DMS79 treated with DMSO at 0.1 percent for 48 hours (cell line): Measurements from ENCODE around the gene COL8A1.

Experiments
- DNase-seq: peaks from one replicate; lab custom pipeline; 2025; lab: John Stamatoyannopoulos, UW

Gene COL8A1

GRCh38 chr3:99639579-99639978, 1.2 kb downstream of the COL8A1 start:
- DNase-seq = peak; percentile 27

GRCh38 chr3:99640214-99640851, 1.9 kb downstream of the COL8A1 start:
- DNase-seq = no peak

- DNase-seq = no peak
These were observed 3.1 kb downstream of the COL8A1 start for GRCh38 chr3:99641480-99641879.

- no peak for DNase-seq
These were observed 3.6 kb downstream of the COL8A1 start for GRCh38 chr3:99641982-99642381.

- DNase-seq = no peak
These were observed 5.6 kb downstream of the COL8A1 start for GRCh38 chr3:99644017-99644416.

GRCh38 chr3:99644746-99645145, 6.4 kb downstream of the COL8A1 start:
- DNase-seq = no peak

GRCh38 chr3:99645277-99646106, 7.1 kb downstream of the COL8A1 start:
- DNase-seq = no peak

GRCh38 chr3:99646107-99646435, 7.7 kb downstream of the COL8A1 start:
- no peak for DNase-seq

- DNase-seq = no peak
These were observed 8.7 kb downstream of the COL8A1 start for GRCh38 chr3:99647081-99647480.

GRCh38 chr3:99648101-99648500, 9.7 kb downstream of the COL8A1 start:
- DNase-seq = no peak

- no peak for DNase-seq
These were observed 10.1 kb downstream of the COL8A1 start for GRCh38 chr3:99648516-99648915.

- no peak for DNase-seq
These were observed 13.1 kb downstream of the COL8A1 start for GRCh38 chr3:99651531-99651930.

- no peak for DNase-seq
These were observed 18.2 kb downstream of the COL8A1 start for GRCh38 chr3:99656624-99657023.

- DNase-seq = no peak
These were observed 19.9 kb downstream of the COL8A1 start for GRCh38 chr3:99658274-99658673.

GRCh38 chr3:99659032-99659431, 20.6 kb downstream of the COL8A1 start:
- DNase-seq = no peak

GRCh38 chr3:99659951-99660350, 21.6 kb downstream of the COL8A1 start:
- DNase-seq = no peak

- no peak for DNase-seq
These were observed 24.6 kb downstream of the COL8A1 start for GRCh38 chr3:99662838-99663570.

- no peak for DNase-seq
These were observed 25.6 kb downstream of the COL8A1 start for GRCh38 chr3:99663977-99664376.

GRCh38 chr3:99665017-99665416, 26.6 kb downstream of the COL8A1 start:
- no peak for DNase-seq

- no peak for DNase-seq
These were observed 27.8 kb downstream of the COL8A1 start for GRCh38 chr3:99666201-99666600.

- DNase-seq = no peak
These were observed 29.6 kb downstream of the COL8A1 start for GRCh38 chr3:99668044-99668443.

- no peak for DNase-seq
These were observed 31.6 kb downstream of the COL8A1 start for GRCh38 chr3:99669879-99670555.

- no peak for DNase-seq
These were observed 32.2 kb downstream of the COL8A1 start for GRCh38 chr3:99670556-99670950.
